ENCODE results near the gene KIF20A.

DNA sequence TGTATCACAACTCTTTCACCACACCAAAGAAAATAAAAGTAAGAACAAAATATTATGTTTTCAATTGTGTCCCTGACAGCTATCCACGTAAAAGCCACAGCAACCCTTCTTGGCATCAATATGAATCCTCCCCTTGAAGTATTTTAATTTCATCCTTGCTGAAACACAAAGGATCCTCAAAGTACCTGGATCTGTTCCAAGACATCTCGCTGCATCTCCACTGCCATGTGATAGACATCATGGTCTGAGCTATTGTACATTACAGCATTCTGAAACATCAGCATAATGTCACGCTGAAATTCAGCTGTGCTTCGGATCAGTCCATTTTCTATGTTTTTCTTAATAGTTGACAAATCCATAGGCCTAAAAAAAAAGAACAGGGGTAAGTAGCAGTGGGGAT, 18.2 kb upstream of the KIF20A start:
- no peak for TF ChIP-seq NFRKB (IDR thresholded peaks at IDR 0.05)
- TF ChIP-seq ARNT (IDR thresholded peaks at IDR 0.05) = no peak
- TF ChIP-seq CTBP1 (IDR thresholded peaks at IDR 0.05; ENCODE audit: borderline replicate concordance) = no peak
- TF ChIP-seq SP1 (IDR thresholded peaks at IDR 0.05) = no peak
- TF ChIP-seq FOXM1 (IDR thresholded peaks at IDR 0.05; ENCODE audit: borderline replicate concordance) = no peak
- no peak for TF ChIP-seq FOXA1 (IDR thresholded peaks at IDR 0.05)
- no peak for TF ChIP-seq ELF4 (IDR thresholded peaks at IDR 0.05)
- TF ChIP-seq PKNOX1 (IDR thresholded peaks at IDR 0.05) = no peak
- TF ChIP-seq ZNF384 (IDR thresholded peaks at IDR 0.05) = no peak
- no peak for TF ChIP-seq HDGF (IDR thresholded peaks at IDR 0.05; ENCODE audit: borderline replicate concordance)
- no peak for TF ChIP-seq TARDBP (IDR thresholded peaks at IDR 0.05)
- no peak for TF ChIP-seq BHLHE40 (IDR thresholded peaks at IDR 0.05; ENCODE audit: borderline replicate concordance)
- TF ChIP-seq L3MBTL2 (conservative IDR thresholded peaks at IDR 0.05) = no peak
- no peak for TF ChIP-seq SUZ12 (IDR thresholded peaks at IDR 0.05)

Measured in HEK293T (cell line).